ENCODE results near the gene DCLK2. TPM values are rescaled to one million over a fixed set of nuclear protein-coding genes. Genes with fewer than 3 reads are reported as not detected.

Gene DCLK2
- 13.5 and 16.2 TPM in 2 replicates for total RNA-seq

GRCh38 chr4:150078041-150078578, at the start of gene DCLK2:
TSS of gene DCLK2 (plus strand) at chr4:150078445. CDS start at chr4:150079028, 583 bp downstream.

All from smooth muscle cell of trachea (primary cell).